IMR-90 (cell line): ENCODE data around the gene ZNRF3. TPM values are rescaled to one million over a fixed set of nuclear protein-coding genes. Genes with fewer than 3 reads are reported as not detected.

Experiments
- ATAC-seq: fragments of 200-7000 bp; cut with Tn5 transposase; 2 replicates; pipeline ENCODE4 v1.9.1; 2020; ENCODE audit warnings: low read depth, mild to moderate bottlenecking, moderate library complexity
- BruUV-seq: library from RNA; stranded (reverse); fragments of 400-500 nt; replicated peaks from 2 replicates; lab custom pipeline; 2021; lab: Mats Ljungman, UMichigan
- CTCF ChIA-PET: fragments of 300-600 bp; formaldehyde crosslinking; extraction: SDS; loops from one replicate; lab custom pipeline; 2021; ENCODE audit warnings: antibody characterized with exemption; lab: Yijun Ruan, JAX
- POLR2A ChIA-PET: fragments of 300-600 bp; sonication (Branson Sonifier 250); formaldehyde crosslinking; loops from one replicate; lab custom pipeline; 2022; ENCODE audit warnings: antibody characterized with exemption; ENCODE audit not compliant: unreplicated experiment; lab: Charles Lee
- DNase-seq: peaks from one replicate; pipeline ENCODE4 v3.0.0; 2013
- H2AFZ ChIP-seq: replicated peaks from 2 replicates; pipeline ENCODE3; 2013; ENCODE audit warnings: low read length, mild to moderate bottlenecking; ENCODE audit not compliant: poor library complexity
- H2AK5ac ChIP-seq: 2 replicates; pipeline ENCODE4 v1.6.1; 2013; ENCODE audit warnings: low read depth, low read length, inconsistent platforms
- H2AK9ac ChIP-seq: replicated peaks from 2 replicates; pipeline ENCODE3; 2013; ENCODE audit warnings: mild to moderate bottlenecking, low read depth, low read length, moderate library complexity; ENCODE audit not compliant: poor library complexity
- H2BK120ac ChIP-seq: 2 replicates; pipeline ENCODE4 v1.6.1; 2013; ENCODE audit warnings: low read depth, low read length, inconsistent platforms
- H2BK15ac ChIP-seq: 3 replicates; pipeline ENCODE4 v1.6.1; 2013; ENCODE audit warnings: low read depth, low read length, inconsistent platforms
- H2BK20ac ChIP-seq: 2 replicates; pipeline ENCODE4 v1.6.1; 2013; ENCODE audit warnings: low read depth, mild to moderate bottlenecking, inconsistent platforms, low read length, moderate library complexity
- H2BK5ac ChIP-seq: 2 replicates; pipeline ENCODE4 v1.6.1; 2013; ENCODE audit warnings: mild to moderate bottlenecking, low read depth, low read length, inconsistent platforms; ENCODE audit not compliant: poor library complexity, severe bottlenecking
- H3K14ac ChIP-seq: replicated peaks from 2 replicates; pipeline ENCODE4 v1.6.1; 2013; ENCODE audit warnings: low read depth, low read length, inconsistent platforms
- H3K18ac ChIP-seq: 2 replicates; pipeline ENCODE4 v1.6.1; 2013; ENCODE audit warnings: low read depth, low read length, control low read depth
- H3K23ac ChIP-seq: 2 replicates; pipeline ENCODE4 v1.6.1; 2013; ENCODE audit warnings: low read depth, low read length, inconsistent platforms
- H3K27ac ChIP-seq: 2 replicates; pipeline ENCODE4 v1.5.1; 2013; ENCODE audit warnings: mild to moderate bottlenecking, control low read depth, low read length; ENCODE audit not compliant: insufficient read depth
- H3K27me3 ChIP-seq: 2 replicates; pipeline ENCODE4 v1.6.1; 2013; ENCODE audit warnings: low read length; ENCODE audit not compliant: control insufficient read depth, insufficient read depth
- H3K36me3 ChIP-seq: 2 replicates; pipeline ENCODE4 v1.6.1; 2013; ENCODE audit warnings: low read length, mixed read lengths; ENCODE audit not compliant: control insufficient read depth, insufficient read depth
- H3K4ac ChIP-seq: 2 replicates; pipeline ENCODE4 v1.6.1; 2013; ENCODE audit warnings: low read depth, low read length, inconsistent platforms
- H3K4me1 ChIP-seq: 2 replicates; pipeline ENCODE4 v1.6.1; 2013; ENCODE audit warnings: low read length, mixed read lengths; ENCODE audit not compliant: control insufficient read depth, insufficient read depth
- H3K4me2 ChIP-seq: 2 replicates; pipeline ENCODE4 v1.6.1; 2013; ENCODE audit warnings: low read depth, mild to moderate bottlenecking, control low read depth, low read length, moderate library complexity
- H3K4me3 ChIP-seq: 2 replicates; pipeline ENCODE4 v1.5.1; 2013; ENCODE audit warnings: low read depth, mild to moderate bottlenecking, control low read depth, low read length, moderate library complexity; ENCODE audit not compliant: insufficient read depth
- H3K56ac ChIP-seq: 2 replicates; pipeline ENCODE4 v1.6.1; 2013; ENCODE audit warnings: low read length, inconsistent platforms; ENCODE audit not compliant: insufficient read depth; ENCODE audit errors: extremely low read depth
- H3K79me1 ChIP-seq, 2 experiments: 2 replicates each; pipeline ENCODE4 v1.6.1; 2013; ENCODE audit warnings: low read length in 2 of 2, inconsistent platforms in 1 of 2, low read depth in 1 of 2
- H3K9ac ChIP-seq: 2 replicates; pipeline ENCODE4 v1.6.1; 2013; ENCODE audit warnings: low read depth, low read length, control low read depth
- H3K9me1 ChIP-seq: 2 replicates; pipeline ENCODE4 v1.6.1; 2013; ENCODE audit warnings: low read length, inconsistent platforms; ENCODE audit not compliant: insufficient read depth
- H3K9me3 ChIP-seq: 2 replicates; pipeline ENCODE4 v1.6.1; 2013; ENCODE audit warnings: low read length; ENCODE audit not compliant: control insufficient read depth, insufficient read depth
- H4K20me1 ChIP-seq: 2 replicates; pipeline ENCODE4 v1.6.1; 2013; ENCODE audit warnings: low read length, inconsistent platforms; ENCODE audit not compliant: insufficient read depth
- H4K5ac ChIP-seq: 2 replicates; pipeline ENCODE4 v1.6.1; 2013; ENCODE audit warnings: mild to moderate bottlenecking, low read depth, low read length, control low read depth
- H4K8ac ChIP-seq, 2 experiments: 2 replicates each; pipeline ENCODE4 v1.6.1; 2013; ENCODE audit warnings: low read depth in 2 of 2, low read length in 2 of 2, control low read depth in 1 of 2, inconsistent platforms in 1 of 2
- H4K91ac ChIP-seq: 2 replicates; pipeline ENCODE4 v1.6.1; 2013; ENCODE audit warnings: low read depth, low read length, inconsistent platforms; ENCODE audit not compliant: insufficient read depth
- BHLHE40 ChIP-seq: fragments of 150-350 bp; IDR thresholded peaks from 2 replicates; pipeline ENCODE4 v1.6.1; 2016; ENCODE audit warnings: mild to moderate bottlenecking, low read depth, low read length
- CEBPB ChIP-seq: IDR thresholded peaks from 2 replicates; pipeline ENCODE4 v1.6.1; 2012; ENCODE audit warnings: low read depth, low read length, improper control_type of control experiment
- CHD1 ChIP-seq: IDR thresholded peaks from 2 replicates; pipeline ENCODE4 v1.6.1; 2012; ENCODE audit warnings: low read depth, low read length, improper control_type of control experiment
- FOS ChIP-seq: fragments of 150-350 bp; IDR thresholded peaks from 2 replicates; pipeline ENCODE4 v1.6.1; 2016; ENCODE audit warnings: low read depth, low read length
- MAFK ChIP-seq: IDR thresholded peaks from 2 replicates; pipeline ENCODE4 v1.6.1; 2012; ENCODE audit warnings: low read depth, low read length, improper control_type of control experiment
- MAZ ChIP-seq: IDR thresholded peaks from 2 replicates; pipeline ENCODE4 v1.6.1; 2012; ENCODE audit warnings: low read depth, mild to moderate bottlenecking, low read length, improper control_type of control experiment, moderate library complexity, borderline replicate concordance
- MXI1 ChIP-seq: IDR thresholded peaks from 2 replicates; pipeline ENCODE4 v1.6.1; 2012; ENCODE audit warnings: low read depth, mild to moderate bottlenecking, low read length, moderate library complexity, borderline replicate concordance
- NFE2L2 ChIP-seq: fragments of 150-350 bp; IDR thresholded peaks from 2 replicates; pipeline ENCODE4 v1.6.1; 2016; ENCODE audit warnings: low read depth, mild to moderate bottlenecking, low read length
- POLR2A ChIP-seq: IDR thresholded peaks from 2 replicates; pipeline ENCODE4 v1.6.1; 2012; ENCODE audit warnings: mild to moderate bottlenecking, low read depth, low read length
- RAD21 ChIP-seq: IDR thresholded peaks from 2 replicates; pipeline ENCODE4 v1.6.1; 2012; ENCODE audit warnings: low read length, improper control_type of control experiment
- RCOR1 ChIP-seq: IDR thresholded peaks from 2 replicates; pipeline ENCODE4 v1.6.1; 2012; ENCODE audit warnings: mild to moderate bottlenecking, low read length, improper control_type of control experiment; ENCODE audit not compliant: insufficient replicate concordance
- RFX5 ChIP-seq: IDR thresholded peaks from 2 replicates; pipeline ENCODE4 v1.8.0; 2012; ENCODE audit warnings: low read depth, mild to moderate bottlenecking, low read length, moderate library complexity
- SMC3 ChIP-seq: fragments of 150-350 bp; IDR thresholded peaks from 2 replicates; pipeline ENCODE4 v1.6.1; 2016; ENCODE audit warnings: low read depth, mild to moderate bottlenecking, antibody characterized with exemption, low read length, moderate library complexity
- WGBS, 2 experiments: methylation state at CpG; one replicate each; pipeline versions ENCODE4 v1.1.5 to v1.1.7; 2013; ENCODE audit warnings: missing lambda C conversion rate in 2 of 2; ENCODE audit not compliant: insufficient read length in 1 of 2; ENCODE audit errors: extremely low coverage in 2 of 2; 5-methylcytosine and 5-hydroxymethylcytosine counted together
- dilution Hi-C: fragments of 300-500 bp; cut with HindIII; formaldehyde crosslinking; loops from one replicate; pipeline ENCODE4 v1.14.3; 2018; ENCODE audit warnings: low sequenced_read_pairs; ENCODE audit not compliant: unreplicated experiment
- in situ Hi-C: fragments of 300-500 bp; cut with MboI; formaldehyde crosslinking; loops from 3 replicates; pipeline ENCODE4 v1.14.3; 2019; ENCODE audit warnings: low sequenced_read_pairs, inconsistent platforms, mixed read lengths
- intact Hi-C: fragments of 100-400 bp; cut with micrococcal nuclease; formaldehyde crosslinking; loops from 2 replicates; pipeline ENCODE4 v1.10.0; 2022
- polyA plus RNA-seq, 3 experiments: library from polyadenylated mRNA; depleted of rRNA; stranded (reverse); fragments of >200 nt; gene quantifications; 2 replicates each; pipeline ENCODE4 v1.2.3, GENCODE V29; 2012; ENCODE audit warnings: low replicate concordance in 1 of 3
- total RNA-seq: library from RNA; depleted of rRNA; stranded (reverse); fragments of >200 nt; gene quantifications from 2 replicates; pipeline ENCODE4 v1.2.3, GENCODE V29; 2012
- TF ChIP-seq, protein P1 (sequence below): fragments of 150-350 bp; IDR thresholded peaks from 2 replicates; pipeline ENCODE4 v1.6.1; 2017; ENCODE audit warnings: mild to moderate bottlenecking, antibody characterized with exemption, low read length, low read depth
- TF ChIP-seq, protein P2 (sequence below): conservative IDR thresholded peaks from 2 replicates; pipeline ENCODE4 v1.5.1; 2012; ENCODE audit warnings: mild to moderate bottlenecking, low read depth, low read length, improper control_type of control experiment
- TF ChIP-seq, protein P3 (sequence below): fragments of 150-350 bp; IDR thresholded peaks from 2 replicates; pipeline ENCODE4 v1.6.1; 2016; ENCODE audit warnings: low read depth, mild to moderate bottlenecking, low read length, moderate library complexity, borderline replicate concordance

ZNRF3 gene
- total and polyA plus RNA-seq, 2 of the 4 experiments (the other 2 are of a cell fraction) = 1.4 to 2.4 TPM

DNA sequence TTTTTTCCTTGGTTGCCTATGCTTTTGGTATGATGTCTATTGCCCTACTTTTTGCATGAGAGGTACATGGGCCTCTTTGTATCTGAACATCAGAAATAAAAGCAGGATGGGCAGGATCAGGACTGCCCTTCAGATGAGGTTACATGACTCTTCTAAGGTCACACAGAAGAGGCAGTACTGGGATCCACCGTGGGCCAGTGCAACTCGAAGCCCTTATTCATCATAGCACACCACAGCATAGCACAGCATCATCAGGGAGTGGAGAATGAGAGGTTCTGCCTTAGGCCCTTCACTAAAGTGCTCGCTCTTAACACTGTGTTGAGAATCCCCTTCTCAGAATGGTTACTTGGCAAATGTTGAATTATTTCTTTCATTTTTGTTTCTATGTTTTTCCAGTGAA lies 90.0 kb downstream of the ZNRF3 start:
- DNase-seq = peak; percentile 52
- Histone ChIP-seq H3K23ac (no peak overlapping the region), H3K9ac (no peak overlapping the region), H3K14ac (no peak overlapping the region), H2AFZ (no peak overlapping the region), H2BK120ac (no peak overlapping the region), H3K36me3 (no peaks in the 10 kb centered on the region), H3K79me1 (peaks cover 0 to 11% of the 10 kb centered on the region in 2 experiments; a peak in 2 of 4 replicates), H4K91ac (no peak overlapping the region), H3K4me2 (no peak overlapping the region), H3K18ac (no peak overlapping the region), H3K4me1 (peaks cover 14% of the 10 kb centered on the region), H2BK20ac (no peak overlapping the region), H3K27ac (no peak overlapping the region), H4K5ac (no peak overlapping the region), H4K20me1 (no peaks in the 10 kb centered on the region), H3K27me3 (no peaks in the 10 kb centered on the region), H2AK9ac (no peak overlapping the region), H3K9me1 (no peaks in the 10 kb centered on the region), H2AK5ac (no peak overlapping the region), H3K4me3 (no peak overlapping the region), H2BK15ac (no peak overlapping the region), H3K4ac (no peak overlapping the region), H3K9me3 (no peaks in the 10 kb centered on the region), H2BK5ac (no peak overlapping the region), H3K56ac (no peak overlapping the region), H4K8ac (no peak overlapping the region)
- no CpG with 5 or more reads among the region's 3 CpGs for WGBS, 2 experiments
- TF ChIP-seq POLR2A = no peak
- TF ChIP-seq RAD21 = no peak
- TF ChIP-seq RCOR1 = no peak
- TF ChIP-seq CHD1 = no peak
- TF ChIP-seq MAFK = no peak
- no peak for TF ChIP-seq NFE2L2
- TF ChIP-seq CEBPB = no peak
- no peak for TF ChIP-seq MAZ
- TF ChIP-seq, protein P1, sequence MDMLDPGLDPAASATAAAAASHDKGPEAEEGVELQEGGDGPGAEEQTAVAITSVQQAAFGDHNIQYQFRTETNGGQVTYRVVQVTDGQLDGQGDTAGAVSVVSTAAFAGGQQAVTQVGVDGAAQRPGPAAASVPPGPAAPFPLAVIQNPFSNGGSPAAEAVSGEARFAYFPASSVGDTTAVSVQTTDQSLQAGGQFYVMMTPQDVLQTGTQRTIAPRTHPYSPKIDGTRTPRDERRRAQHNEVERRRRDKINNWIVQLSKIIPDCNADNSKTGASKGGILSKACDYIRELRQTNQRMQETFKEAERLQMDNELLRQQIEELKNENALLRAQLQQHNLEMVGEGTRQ = no peak
- TF ChIP-seq RFX5 = no peak
- no peak for TF ChIP-seq FOS
- TF ChIP-seq, protein P2, sequence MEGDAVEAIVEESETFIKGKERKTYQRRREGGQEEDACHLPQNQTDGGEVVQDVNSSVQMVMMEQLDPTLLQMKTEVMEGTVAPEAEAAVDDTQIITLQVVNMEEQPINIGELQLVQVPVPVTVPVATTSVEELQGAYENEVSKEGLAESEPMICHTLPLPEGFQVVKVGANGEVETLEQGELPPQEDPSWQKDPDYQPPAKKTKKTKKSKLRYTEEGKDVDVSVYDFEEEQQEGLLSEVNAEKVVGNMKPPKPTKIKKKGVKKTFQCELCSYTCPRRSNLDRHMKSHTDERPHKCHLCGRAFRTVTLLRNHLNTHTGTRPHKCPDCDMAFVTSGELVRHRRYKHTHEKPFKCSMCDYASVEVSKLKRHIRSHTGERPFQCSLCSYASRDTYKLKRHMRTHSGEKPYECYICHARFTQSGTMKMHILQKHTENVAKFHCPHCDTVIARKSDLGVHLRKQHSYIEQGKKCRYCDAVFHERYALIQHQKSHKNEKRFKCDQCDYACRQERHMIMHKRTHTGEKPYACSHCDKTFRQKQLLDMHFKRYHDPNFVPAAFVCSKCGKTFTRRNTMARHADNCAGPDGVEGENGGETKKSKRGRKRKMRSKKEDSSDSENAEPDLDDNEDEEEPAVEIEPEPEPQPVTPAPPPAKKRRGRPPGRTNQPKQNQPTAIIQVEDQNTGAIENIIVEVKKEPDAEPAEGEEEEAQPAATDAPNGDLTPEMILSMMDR = no peak
- TF ChIP-seq, protein P3, sequence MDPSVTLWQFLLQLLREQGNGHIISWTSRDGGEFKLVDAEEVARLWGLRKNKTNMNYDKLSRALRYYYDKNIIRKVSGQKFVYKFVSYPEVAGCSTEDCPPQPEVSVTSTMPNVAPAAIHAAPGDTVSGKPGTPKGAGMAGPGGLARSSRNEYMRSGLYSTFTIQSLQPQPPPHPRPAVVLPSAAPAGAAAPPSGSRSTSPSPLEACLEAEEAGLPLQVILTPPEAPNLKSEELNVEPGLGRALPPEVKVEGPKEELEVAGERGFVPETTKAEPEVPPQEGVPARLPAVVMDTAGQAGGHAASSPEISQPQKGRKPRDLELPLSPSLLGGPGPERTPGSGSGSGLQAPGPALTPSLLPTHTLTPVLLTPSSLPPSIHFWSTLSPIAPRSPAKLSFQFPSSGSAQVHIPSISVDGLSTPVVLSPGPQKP = no peak
- no peak for TF ChIP-seq SMC3
- no peak for TF ChIP-seq BHLHE40
- TF ChIP-seq MXI1 = no peak
- intact Hi-C loops = no loop called here
- dilution Hi-C loops = no loop called here
- no TSS peak for BruUV-seq
- in situ Hi-C loops = no loop called here
- ChIA-PET POLR2A (no interaction called here), CTCF (no interaction called here)
- peak; percentile 30; the same call in 1 of the 2 replicates for ATAC-seq
